Suppressor macrophage (primary cell): Measurements from ENCODE around the gene ADAMTS17.

ENCODE experiments used
- DNase-seq, 4 experiments: peaks; one replicate each; pipeline ENCODE4 v3.0.0-alpha.2; 2020 to 2022

ADAMTS17 gene

DNA sequence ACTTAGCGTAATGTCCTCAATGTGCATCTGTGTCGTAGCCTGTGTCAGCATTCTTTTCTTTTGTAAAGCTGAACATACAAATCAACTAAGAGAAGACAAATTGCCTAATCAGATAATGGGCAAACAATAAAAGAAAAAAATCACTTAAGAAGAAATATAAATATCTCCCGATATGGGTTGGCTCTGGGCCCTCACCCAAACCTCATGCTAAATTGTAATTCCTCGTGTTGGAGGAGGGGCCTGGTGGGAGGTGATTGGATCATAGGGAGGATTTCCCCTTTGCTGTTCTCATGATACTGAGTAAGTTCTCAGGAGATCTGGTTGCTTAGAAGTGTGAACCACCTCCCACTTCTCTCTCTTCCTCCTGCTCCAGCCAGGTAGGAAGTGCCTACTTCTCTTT is 323.6 kb downstream of the ADAMTS17 start:
- peak in 1 of 4 experiments; percentile 3 for DNase-seq

- DNase-seq = no peak
Observed at GRCh38 chr15:100017140-100017539, 324.6 kb downstream of the ADAMTS17 start.

DNA sequence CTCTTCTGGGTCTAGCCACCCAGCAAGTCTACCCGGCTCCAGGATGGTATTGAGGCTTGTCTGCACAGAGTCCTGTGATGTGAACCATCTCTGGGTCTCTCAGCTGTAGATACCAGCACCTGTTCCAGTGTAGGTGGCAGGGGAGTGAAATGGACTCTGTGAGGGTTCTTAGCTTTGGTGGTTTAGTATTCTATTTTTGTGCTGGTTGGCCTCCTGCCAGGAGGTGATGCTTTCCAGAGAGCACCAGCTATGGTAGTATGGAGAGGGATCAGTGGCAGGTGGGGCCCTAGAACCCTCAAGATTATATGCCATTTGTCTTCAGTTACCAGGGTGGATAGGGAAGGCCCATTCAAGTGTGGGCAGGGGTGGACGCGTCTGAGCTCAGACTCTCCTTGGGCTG is 325.1 kb downstream of the ADAMTS17 start:
- DNase-seq = no peak

GRCh38 chr15:100011235-100011634 is 330.5 kb downstream of the ADAMTS17 start:
- no peak for DNase-seq

GRCh38 chr15:100009372-100009771 is 332.4 kb downstream of the ADAMTS17 start:
- DNase-seq = no peak

GRCh38 chr15:100008258-100008657 is 333.5 kb downstream of the ADAMTS17 start:
- no peak for DNase-seq

DNA sequence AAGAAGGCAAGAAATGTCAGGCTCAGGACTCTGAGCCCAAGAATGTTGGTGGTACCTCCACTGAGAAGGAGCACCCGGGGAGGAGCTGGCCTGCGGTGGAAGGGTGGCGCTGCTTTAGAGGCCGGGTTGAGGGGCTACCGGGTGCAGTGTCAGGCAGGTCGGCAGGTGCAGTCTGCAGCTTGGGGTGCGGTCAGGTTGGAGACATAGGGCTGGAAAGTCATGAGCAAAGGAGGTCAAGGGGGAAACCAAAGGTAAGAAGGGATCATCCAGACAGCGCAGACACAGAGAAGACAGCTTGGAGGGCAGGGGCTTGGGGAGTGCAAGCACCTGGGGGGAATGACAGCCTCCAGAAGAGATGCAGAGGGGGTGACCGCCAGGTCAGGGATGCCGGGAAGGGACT is 334.2 kb downstream of the ADAMTS17 start:
- DNase-seq = no peak

DNA sequence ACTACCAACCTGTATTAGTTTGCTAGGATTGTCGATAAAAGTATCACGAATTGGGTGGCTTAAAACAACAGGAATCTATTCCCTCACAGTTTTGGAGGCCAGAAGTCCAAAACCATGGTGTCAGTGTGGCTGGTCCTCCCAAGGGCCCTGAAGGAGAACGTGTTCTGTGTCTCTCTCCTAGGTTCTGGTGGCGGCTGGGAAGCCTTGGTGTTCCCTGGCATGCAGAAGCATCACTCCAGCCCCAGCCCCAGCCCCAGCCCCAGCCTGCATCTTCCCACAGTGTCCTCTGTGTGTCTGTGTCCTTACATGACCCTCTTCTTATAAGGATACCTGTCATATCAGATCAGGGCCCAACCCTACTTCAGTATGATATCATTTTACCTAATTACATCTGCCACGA is 336.1 kb downstream of the ADAMTS17 start:
- DNase-seq = no peak

GRCh38 chr15:100005013-100005412 is 336.8 kb downstream of the ADAMTS17 start:
- DNase-seq = no peak

DNA sequence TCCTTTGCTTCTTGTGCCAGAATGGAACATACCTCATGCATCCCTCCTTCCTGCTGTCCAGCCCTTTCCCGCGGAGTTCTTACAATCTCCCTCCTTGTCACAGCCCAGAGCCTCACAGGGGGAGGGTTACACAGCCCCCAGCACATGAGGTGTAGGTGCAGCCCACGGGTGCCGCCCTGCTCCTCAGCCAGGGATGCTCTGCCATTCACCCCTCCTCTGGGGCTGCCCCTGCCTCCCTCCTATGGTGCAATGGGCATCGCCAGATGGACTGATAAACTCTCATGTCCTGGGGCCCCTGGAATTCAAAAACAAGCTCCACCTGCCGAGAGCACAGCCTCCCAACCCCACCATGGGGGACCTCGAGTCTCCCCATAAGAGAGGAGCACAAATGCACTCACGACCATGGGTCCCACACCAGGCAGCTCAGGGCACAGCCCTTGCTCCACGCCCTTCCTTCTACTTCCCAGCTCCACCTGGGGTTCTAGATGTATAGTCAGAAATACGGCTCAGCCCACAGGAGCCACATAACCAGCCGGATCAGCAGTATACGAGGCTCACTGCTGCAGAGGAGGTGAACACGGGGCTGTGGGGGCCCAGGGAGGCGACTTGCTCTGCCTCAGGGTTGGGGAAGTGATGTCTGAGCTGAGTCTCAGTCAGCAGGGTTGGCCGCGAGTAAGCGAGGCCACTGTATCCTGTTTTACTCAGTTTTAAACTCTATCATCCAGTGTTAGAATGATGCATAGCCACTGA is 338.8 kb downstream of the ADAMTS17 start:
- no peak for DNase-seq

- DNase-seq = no peak
Observed at GRCh38 chr15:100002086-100002620, 339.6 kb downstream of the ADAMTS17 start.

DNA sequence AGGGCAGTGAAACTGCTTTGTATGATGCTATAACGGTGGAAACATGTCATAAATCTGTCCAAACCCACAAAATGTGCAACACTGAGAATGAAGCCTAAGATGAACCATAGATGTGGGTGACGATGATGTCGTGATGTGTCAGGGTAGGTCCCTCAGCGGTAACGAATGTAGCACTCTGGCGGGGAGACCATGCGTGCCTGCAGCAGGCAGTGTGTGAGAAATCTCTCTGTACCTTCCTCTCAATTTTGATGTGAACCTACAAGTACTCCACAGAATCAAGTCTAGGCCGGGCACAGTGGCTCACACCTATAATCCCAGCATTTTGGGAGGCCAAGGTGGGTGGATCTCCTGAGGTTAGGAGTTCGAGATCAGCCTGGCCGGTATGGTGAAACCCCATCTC is 340.4 kb downstream of the ADAMTS17 start:
- DNase-seq = no peak

DNA sequence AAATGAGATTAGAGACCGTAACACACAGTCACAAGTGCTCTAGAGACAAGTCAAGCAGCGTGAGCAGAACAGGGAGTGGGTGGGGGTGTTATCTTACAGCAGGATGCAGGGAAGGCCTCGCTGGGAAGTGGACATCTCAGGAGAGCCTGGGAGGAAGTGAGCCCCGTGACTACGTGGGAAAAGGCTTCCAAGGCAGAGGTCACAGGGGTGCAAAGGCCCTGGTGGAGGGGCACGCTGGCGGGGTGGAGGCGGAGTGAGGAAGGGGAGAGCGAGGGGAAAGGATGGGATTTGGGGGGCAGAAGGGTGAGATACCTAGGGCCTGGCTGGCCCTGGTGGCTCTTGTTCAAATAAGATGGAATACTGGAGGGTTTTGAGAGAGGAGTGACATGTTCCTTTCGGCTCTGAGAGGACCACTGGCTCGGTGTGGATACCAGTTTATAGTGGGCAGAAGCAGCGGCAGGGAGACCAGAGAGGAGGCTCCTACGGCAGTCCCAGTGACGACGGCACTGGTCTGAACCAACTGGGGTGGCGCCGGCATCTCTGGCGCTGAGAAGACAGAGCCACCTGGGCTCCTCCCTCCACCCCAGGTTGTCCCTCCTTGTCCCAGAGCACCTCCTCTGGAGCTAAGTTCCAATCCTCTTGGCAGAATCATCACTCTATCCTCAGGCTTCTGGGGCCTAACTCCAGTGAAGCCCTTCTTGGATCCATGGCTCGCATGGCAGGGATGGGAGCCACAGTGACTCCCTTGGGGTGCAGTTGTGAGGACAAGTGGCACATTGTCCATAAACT is 342.3 kb downstream of the ADAMTS17 start:
- no peak for DNase-seq

GRCh38 chr15:99998661-99999101 is 343.1 kb downstream of the ADAMTS17 start:
- DNase-seq = no peak

GRCh38 chr15:99997112-99997651 is 344.6 kb downstream of the ADAMTS17 start:
- no peak for DNase-seq

- no peak for DNase-seq
Observed at GRCh38 chr15:99996660-99997059, 345.1 kb downstream of the ADAMTS17 start.

DNA sequence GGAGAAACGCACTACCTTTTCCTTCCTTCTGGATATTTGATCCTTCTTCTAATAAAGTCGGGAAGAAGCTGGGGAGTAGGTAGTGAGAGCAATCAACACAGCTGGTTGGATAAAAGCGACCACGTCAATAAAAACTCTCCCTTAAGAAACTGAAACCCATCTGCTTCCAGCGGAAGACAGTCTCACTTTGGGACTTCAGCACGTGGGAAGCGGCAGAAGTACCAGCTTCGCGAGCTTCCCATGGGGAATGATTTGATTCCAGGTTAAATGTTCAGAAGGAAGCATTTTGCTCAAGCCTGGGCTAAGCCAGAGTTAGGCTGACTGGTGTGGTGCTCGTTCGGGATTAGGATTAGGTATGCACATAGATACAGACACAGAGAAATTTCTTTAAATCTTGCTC is 346.2 kb downstream of the ADAMTS17 start:
- DNase-seq = no peak

- DNase-seq = no peak
Observed at GRCh38 chr15:99994849-99995248, 346.9 kb downstream of the ADAMTS17 start.

- no peak for DNase-seq
Observed at GRCh38 chr15:99993681-99994131, 348.1 kb downstream of the ADAMTS17 start.

GRCh38 chr15:99993262-99993661 is 348.5 kb downstream of the ADAMTS17 start:
- no peak for DNase-seq

DNA sequence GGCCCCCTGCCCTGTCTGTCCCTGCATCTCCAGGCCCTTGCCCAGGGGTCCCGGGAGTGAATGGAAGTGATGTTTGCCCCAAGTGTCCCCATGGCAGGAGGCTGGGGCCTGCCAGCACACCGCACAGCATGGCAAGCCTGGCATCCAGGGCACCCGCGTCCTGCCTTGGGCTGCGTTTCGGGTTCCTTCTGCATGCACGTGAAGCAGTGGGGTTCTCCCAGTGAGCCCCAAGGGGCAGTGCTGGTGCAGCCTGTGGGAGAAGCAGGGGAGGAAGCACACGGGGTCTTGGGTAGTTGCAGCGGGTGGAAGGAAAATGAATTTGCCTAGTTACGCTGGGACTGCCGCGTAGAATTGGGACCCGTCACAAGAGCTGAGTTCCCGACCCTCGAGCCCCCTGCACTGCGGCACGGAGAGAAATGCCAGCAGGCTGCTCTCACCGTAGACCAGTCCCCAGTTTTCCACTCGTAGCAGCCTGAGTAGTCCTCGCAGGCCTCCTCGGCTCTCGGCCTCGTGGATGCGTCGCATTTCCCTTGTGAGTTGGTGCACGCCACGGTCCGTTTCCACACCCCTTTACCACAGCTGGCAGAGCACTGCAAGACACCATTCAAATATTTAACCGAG is 349.1 kb downstream of the ADAMTS17 start:
- DNase-seq = no peak

GRCh38 chr15:99989095-99989494 is 352.7 kb downstream of the ADAMTS17 start:
- no peak for DNase-seq

GRCh38 chr15:99987701-99988100 is 354.1 kb downstream of the ADAMTS17 start:
- DNase-seq = no peak
